HCT116 (cell line): ENCODE results near the gene MTA2.
"Not testable (repeated sequence)": the region's sequence is repeated elsewhere in the genome, so short reads cannot be mapped to it uniquely, and the experiment has no call there.

Experiments
- CTCF ChIP-seq, 3 experiments: fragments of 200-600 bp in 1 of 3; sonication (generic) in 1 of 3; IDR thresholded peaks in 2 of 3; conservative IDR thresholded peaks in 1 of 3; 2 replicates each; pipeline ENCODE4 v1.5.1; 2012 to 2017; ENCODE audit warnings: low read depth in 2 of 3, low read length in 2 of 3, antibody characterized with exemption in 1 of 3, borderline replicate concordance in 1 of 3, control low read depth in 1 of 3, mild to moderate bottlenecking in 1 of 3, mixed read lengths in 1 of 3, mixed run types in 1 of 3, moderate library complexity in 1 of 3; ENCODE audit not compliant: insufficient read depth in 1 of 3
- POLR2A ChIP-seq: IDR thresholded peaks from 2 replicates; pipeline ENCODE4 v1.7.0; 2011; ENCODE audit warnings: borderline replicate concordance; ENCODE audit not compliant: insufficient read depth, insufficient read length; ENCODE audit errors: extremely low read depth
- POLR2AphosphoS5 ChIP-seq: IDR thresholded peaks from 2 replicates; pipeline ENCODE4 v1.6.1; 2011; ENCODE audit warnings: mild to moderate bottlenecking, low read depth, low read length, moderate library complexity
- RAD21 ChIP-seq: IDR thresholded peaks from 2 replicates; pipeline ENCODE4 v1.6.1; 2012; ENCODE audit warnings: low read depth, mild to moderate bottlenecking
- ZFX ChIP-seq: fragments of 450-650 bp; IDR thresholded peaks from 2 replicates; pipeline ENCODE4 v1.6.1; 2017
- TF ChIP-seq, protein P1 (sequence below): IDR thresholded peaks from 2 replicates; pipeline ENCODE4 v1.6.1; 2012; ENCODE audit warnings: low read depth

- not testable (repeated sequence) for TF ChIP-seq CTCF (IDR thresholded peaks at IDR 0.05 in 2 of 3, conservative IDR thresholded peaks at IDR 0.05 in 1 of 3; ENCODE audit: borderline replicate concordance in 1 of 3, insufficient read depth in 1 of 3, low read depth in 2 of 3, low read length in 2 of 3); POLR2AphosphoS5; POLR2A; RAD21; ZFX
- TF ChIP-seq, protein P1, sequence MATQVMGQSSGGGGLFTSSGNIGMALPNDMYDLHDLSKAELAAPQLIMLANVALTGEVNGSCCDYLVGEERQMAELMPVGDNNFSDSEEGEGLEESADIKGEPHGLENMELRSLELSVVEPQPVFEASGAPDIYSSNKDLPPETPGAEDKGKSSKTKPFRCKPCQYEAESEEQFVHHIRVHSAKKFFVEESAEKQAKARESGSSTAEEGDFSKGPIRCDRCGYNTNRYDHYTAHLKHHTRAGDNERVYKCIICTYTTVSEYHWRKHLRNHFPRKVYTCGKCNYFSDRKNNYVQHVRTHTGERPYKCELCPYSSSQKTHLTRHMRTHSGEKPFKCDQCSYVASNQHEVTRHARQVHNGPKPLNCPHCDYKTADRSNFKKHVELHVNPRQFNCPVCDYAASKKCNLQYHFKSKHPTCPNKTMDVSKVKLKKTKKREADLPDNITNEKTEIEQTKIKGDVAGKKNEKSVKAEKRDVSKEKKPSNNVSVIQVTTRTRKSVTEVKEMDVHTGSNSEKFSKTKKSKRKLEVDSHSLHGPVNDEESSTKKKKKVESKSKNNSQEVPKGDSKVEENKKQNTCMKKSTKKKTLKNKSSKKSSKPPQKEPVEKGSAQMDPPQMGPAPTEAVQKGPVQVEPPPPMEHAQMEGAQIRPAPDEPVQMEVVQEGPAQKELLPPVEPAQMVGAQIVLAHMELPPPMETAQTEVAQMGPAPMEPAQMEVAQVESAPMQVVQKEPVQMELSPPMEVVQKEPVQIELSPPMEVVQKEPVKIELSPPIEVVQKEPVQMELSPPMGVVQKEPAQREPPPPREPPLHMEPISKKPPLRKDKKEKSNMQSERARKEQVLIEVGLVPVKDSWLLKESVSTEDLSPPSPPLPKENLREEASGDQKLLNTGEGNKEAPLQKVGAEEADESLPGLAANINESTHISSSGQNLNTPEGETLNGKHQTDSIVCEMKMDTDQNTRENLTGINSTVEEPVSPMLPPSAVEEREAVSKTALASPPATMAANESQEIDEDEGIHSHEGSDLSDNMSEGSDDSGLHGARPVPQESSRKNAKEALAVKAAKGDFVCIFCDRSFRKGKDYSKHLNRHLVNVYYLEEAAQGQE: not testable (repeated sequence)
Measured at GRCh38 chr11:62585356-62585755, 16.3 kb downstream of the MTA2 start.
